Thyroid gland (tissue), 4 donors: Measurements from ENCODE around the gene YTHDF1. TPM values are rescaled to one million over a fixed set of nuclear protein-coding genes. Genes with fewer than 3 reads are reported as not detected.
"Not testable (repeated sequence)": the region's sequence is repeated elsewhere in the genome, so short reads cannot be mapped to it uniquely, and the experiment has no call there.

ENCODE experiments used
- DNase-seq, 2 donors: peaks; one replicate each; pipeline ENCODE4 v3.0.0-alpha.2; 2019
- H3K27ac ChIP-seq, 3 donors: fragments of 200-600 bp; sonication (generic); 1 replicate in 2 of 3; 2 replicates in 1 of 3; pipeline ENCODE4 v1.5.1; 2016 to 2019; ENCODE audit warnings: mild to moderate bottlenecking in 1 of 3, moderate library complexity in 1 of 3
- H3K27me3 ChIP-seq: fragments of 200-600 bp; sonication (generic); one replicate; pipeline ENCODE4 v1.5.1; 2019
- H3K36me3 ChIP-seq, 2 donors: fragments of 200-600 bp; sonication (generic); one replicate each; pipeline ENCODE4 v1.5.1; 2016 to 2019
- H3K4me1 ChIP-seq, 2 donors: fragments of 200-600 bp; sonication (generic); one replicate each; pipeline ENCODE4 v1.5.1; 2017 to 2019
- H3K4me3 ChIP-seq, 3 donors: fragments of 200-600 bp; sonication (generic); replicated peaks in 1 of 3; 1 replicate in 2 of 3; 2 replicates in 1 of 3; pipeline ENCODE4 v1.5.1; 2016; ENCODE audit warnings: mild to moderate bottlenecking in 1 of 3
- H3K9me3 ChIP-seq: fragments of 200-600 bp; sonication (generic); one replicate; pipeline ENCODE4 v1.5.1; 2017
- CTCF ChIP-seq, 6 experiments: fragments of 200-600 bp in 3 of 6; fragments of 450-650 bp in 3 of 6; sonication (generic) in 3 of 6; IDR thresholded peaks; one replicate each; pipeline ENCODE4 v1.5.1; 2016 to 2019; ENCODE audit warnings: antibody characterized with exemption in 6 of 6, mild to moderate bottlenecking in 2 of 6, inconsistent platforms in 1 of 6, moderate library complexity in 1 of 6
- POLR2A ChIP-seq, 2 donors: fragments of 450-650 bp; IDR thresholded peaks; one replicate each; pipeline ENCODE4 v1.6.1; 2017; ENCODE audit warnings: antibody characterized with exemption in 2 of 2, mild to moderate bottlenecking in 2 of 2, moderate library complexity in 1 of 2
- WGBS, 2 donors: methylation state at CpG; one replicate each; pipeline ENCODE4 v1.1.5; 2017; 5-methylcytosine and 5-hydroxymethylcytosine counted together
- intact Hi-C: fragments of 100-400 bp; cut with DNase I; formaldehyde crosslinking; loops from one replicate; pipeline ENCODE4 v1.15.1; 2023
- total RNA-seq, 4 donors: library from RNA; depleted of rRNA; stranded (reverse); fragments of >200 nt; gene quantifications; one replicate each; pipeline ENCODE4 v1.2.3, GENCODE V29; 2016

YTHDF1 gene
- total RNA-seq, 4 donors from 2014 or later: 41.3 to 54.2 (median 43.4) TPM

- Histone ChIP-seq H3K4me3 (peak within 1 kb of the TSS in 1 of 3 donors; percentile 23), H3K36me3 (no peaks in the 10 kb centered on the region), H3K27ac (no peak within 1 kb of the TSS), H3K4me1 (peaks cover 17 to 37% of the 10 kb centered on the region in 2 donors), H3K27me3 (peaks cover 7% of the 10 kb centered on the region), H3K9me3 (no peaks in the 10 kb centered on the region)
- intact Hi-C loops: no loop called here
- no peak for DNase-seq
- no CpG with 5 or more reads among the region's 46 CpGs for WGBS, 2 donors
- no peak for TF ChIP-seq CTCF (IDR thresholded peaks at IDR 0.05)
- no peak for TF ChIP-seq POLR2A (IDR thresholded peaks at IDR 0.05)
Measured at GRCh38 chr20:63254232-63254605, 38.3 kb upstream of the YTHDF1 start, which contains the start of gene NKAIN4. TSS of gene NKAIN4 (minus strand) at chr20:63254463. CDS start at chr20:63254450, 13 bp downstream.

- Histone ChIP-seq H3K36me3 (no peaks in the 10 kb centered on the region), H3K27me3 (peaks cover 7% of the 10 kb centered on the region), H3K27ac (no peak overlapping the region), H3K4me1 (peaks cover 21 to 43% of the 10 kb centered on the region in 2 donors), H3K9me3 (no peaks in the 10 kb centered on the region), H3K4me3 (peak overlapping the region in 1 of 3 donors; percentile 23)
- 1 to 2% methylated on average over 9 to 15 of the region's 89 CpGs for WGBS, 2 donors
- no peak for DNase-seq
- intact Hi-C loops: no loop called here
- TF ChIP-seq CTCF (IDR thresholded peaks at IDR 0.05) (no peak), POLR2A (IDR thresholded peaks at IDR 0.05) (no peak)
Measured at GRCh38 chr20:63253438-63254231, 37.7 kb upstream of the YTHDF1 start.

- intact Hi-C loops: no loop called here
- TF ChIP-seq POLR2A (IDR thresholded peaks at IDR 0.05) (no peak), CTCF (IDR thresholded peaks at IDR 0.05) (no peak)
- no peaks in the 10 kb centered on the region for H3K36me3 ChIP-seq
- H3K4me3 ChIP-seq: no peak overlapping the region
- H3K27me3 ChIP-seq: peaks cover 7% of the 10 kb centered on the region
- H3K4me1 ChIP-seq: peaks cover 27 to 49% of the 10 kb centered on the region in 2 donors
- no peak overlapping the region for H3K27ac ChIP-seq
- WGBS, 2 donors: 19 to 48% methylated on average over 15 to 16 of the region's 16 CpGs
- no peaks in the 10 kb centered on the region for H3K9me3 ChIP-seq
- no peak for DNase-seq
Measured at GRCh38 chr20:63253065-63253437, 37.1 kb upstream of the YTHDF1 start.

GRCh38 chr20:63252284-63252711, 36.4 kb upstream of the YTHDF1 start:
- Histone ChIP-seq H3K27ac (no peak overlapping the region), H3K9me3 (no peaks in the 10 kb centered on the region), H3K4me1 (peaks cover 33 to 56% of the 10 kb centered on the region in 2 donors), H3K4me3 (no peak overlapping the region), H3K36me3 (no peaks in the 10 kb centered on the region), H3K27me3 (peaks cover 7% of the 10 kb centered on the region)
- WGBS, 2 donors: 80 to 90% methylated on average over 2 to 5 of the region's 8 CpGs
- no peak for DNase-seq
- no peak for TF ChIP-seq CTCF (IDR thresholded peaks at IDR 0.05)
- no peak for TF ChIP-seq POLR2A (IDR thresholded peaks at IDR 0.05)
- intact Hi-C loops: no loop called here

GRCh38 chr20:63251350-63251749, 35.4 kb upstream of the YTHDF1 start:
- intact Hi-C loops, H3K9me3 ChIP-seq: not testable (repeated sequence)
- 29 to 40% methylated on average over 14 of the region's 14 CpGs for WGBS, 2 donors

More at GRCh38 chr20:63251350-63251749, 35.4 kb upstream of the YTHDF1 start:
- not testable (repeated sequence) for H3K36me3 ChIP-seq, H3K4me3 ChIP-seq, H3K27ac ChIP-seq, H3K27me3 ChIP-seq
- peak; percentile 64 to 73 for DNase-seq
- H3K4me1 ChIP-seq: peaks cover 42 to 66% of the 10 kb centered on the region in 2 donors
- TF ChIP-seq CTCF (IDR thresholded peaks at IDR 0.05): peak in 2 of 6 experiments; percentile 14 to 42
